ENCODE measurements around the gene MYBBP1A. TPM values are rescaled to one million over a fixed set of nuclear protein-coding genes. Genes with fewer than 3 reads are reported as not detected.

MYBBP1A gene
- total and polyA plus RNA-seq, 2 of the 13 experiments (the other 11 are each of a cell fraction or from before 2014, with no cell fraction given) = 18.6 to 54.8 TPM

DNA sequence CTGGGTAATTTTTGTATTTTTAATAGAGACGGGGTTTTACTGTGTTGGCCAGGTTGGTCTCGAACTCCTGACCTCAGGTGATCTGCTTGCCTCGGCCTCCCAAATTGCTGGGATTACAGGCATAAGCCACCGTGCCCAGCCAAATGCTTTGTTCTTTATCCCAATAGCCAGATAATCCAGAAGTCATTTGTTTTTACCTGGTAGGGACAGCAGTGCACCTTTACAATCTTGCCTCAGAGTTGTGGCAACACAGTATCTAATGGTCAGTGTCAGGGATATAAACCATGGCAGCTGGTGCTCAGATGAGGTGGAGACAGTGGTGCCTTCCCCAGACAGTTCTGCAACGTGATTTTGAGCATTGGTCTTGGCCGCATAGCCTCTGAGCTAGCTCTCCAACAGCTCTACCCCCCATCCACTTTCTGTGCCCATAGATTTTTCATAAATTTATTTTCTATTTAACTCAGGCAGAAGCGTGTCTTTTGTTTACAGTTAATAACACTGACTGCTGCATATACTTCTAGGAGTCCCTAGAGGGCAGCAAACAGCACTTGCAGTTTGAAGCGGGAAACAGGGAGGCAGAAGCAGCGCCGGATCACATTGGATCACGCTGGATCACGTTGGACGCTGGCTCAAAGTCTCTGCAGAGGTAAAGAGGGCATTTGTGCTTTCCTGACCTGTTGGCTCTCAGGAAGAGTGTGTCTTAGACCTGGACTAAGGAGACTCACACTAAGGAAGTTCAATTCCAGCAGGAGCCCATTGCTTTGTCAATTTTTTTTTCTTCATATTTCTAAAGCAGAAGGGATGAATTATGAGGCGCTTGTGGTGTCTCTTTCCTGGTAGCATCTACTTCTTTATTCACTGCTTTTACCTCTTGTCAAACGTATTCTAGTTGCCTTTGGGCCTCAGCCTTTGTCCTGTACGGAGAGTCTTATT, 10.3 kb upstream of the MYBBP1A start (continued):
- TF ChIP-seq, protein P1, sequence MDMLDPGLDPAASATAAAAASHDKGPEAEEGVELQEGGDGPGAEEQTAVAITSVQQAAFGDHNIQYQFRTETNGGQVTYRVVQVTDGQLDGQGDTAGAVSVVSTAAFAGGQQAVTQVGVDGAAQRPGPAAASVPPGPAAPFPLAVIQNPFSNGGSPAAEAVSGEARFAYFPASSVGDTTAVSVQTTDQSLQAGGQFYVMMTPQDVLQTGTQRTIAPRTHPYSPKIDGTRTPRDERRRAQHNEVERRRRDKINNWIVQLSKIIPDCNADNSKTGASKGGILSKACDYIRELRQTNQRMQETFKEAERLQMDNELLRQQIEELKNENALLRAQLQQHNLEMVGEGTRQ (IDR thresholded peaks at IDR 0.05; ENCODE audit: low read depth, low read length) = 0 out of 2 replicates have a peak, but pooled peaks have one; percentile 21
- TF ChIP-seq, protein P1 (CRISPR knock-in tag; IDR thresholded peaks at IDR 0.05; ENCODE audit: borderline replicate concordance) = 0 out of 2 replicates have a peak, but pooled peaks have one; percentile 14
- TF ChIP-seq ZNF781 (CRISPR knock-in tag; IDR thresholded peaks at IDR 0.05; ENCODE audit: borderline replicate concordance, not compliant biosample characterization) (no peak), NFYB (CRISPR knock-in tag; IDR thresholded peaks at IDR 0.05) (no peak), ARNT2 (CRISPR knock-in tag; IDR thresholded peaks at IDR 0.05; ENCODE audit: low read depth) (no peak), DNMT3B (CRISPR knock-in tag; conservative IDR thresholded peaks at IDR 0.05) (no peak), FOXK2 (IDR thresholded peaks at IDR 0.05) (no peak), ZBTB7B (CRISPR knock-in tag; IDR thresholded peaks at IDR 0.05) (no peak), ZNF737 (CRISPR knock-in tag; IDR thresholded peaks at IDR 0.05; ENCODE audit: borderline replicate concordance) (no peak), ZNF331 (CRISPR knock-in tag; IDR thresholded peaks at IDR 0.05) (no peak), EEA1 (CRISPR knock-in tag; IDR thresholded peaks at IDR 0.05; ENCODE audit: borderline replicate concordance) (no peak), JUND (CRISPR knock-in tag; IDR thresholded peaks at IDR 0.05) (no peak), SKI (IDR thresholded peaks at IDR 0.05; ENCODE audit: partially characterized antibody) (no peak), ZNF780A (CRISPR knock-in tag; IDR thresholded peaks at IDR 0.05) (no peak), ZNF549 (CRISPR knock-in tag; IDR thresholded peaks at IDR 0.05) (no peak), ETV5 (CRISPR knock-in tag; IDR thresholded peaks at IDR 0.05; ENCODE audit: borderline replicate concordance) (peak; percentile 34; the same call in 1 of the 2 replicates), MXI1 (IDR thresholded peaks at IDR 0.05; ENCODE audit: borderline replicate concordance, low read depth, low read length) (no peak)
- TF ChIP-seq, protein P2, sequence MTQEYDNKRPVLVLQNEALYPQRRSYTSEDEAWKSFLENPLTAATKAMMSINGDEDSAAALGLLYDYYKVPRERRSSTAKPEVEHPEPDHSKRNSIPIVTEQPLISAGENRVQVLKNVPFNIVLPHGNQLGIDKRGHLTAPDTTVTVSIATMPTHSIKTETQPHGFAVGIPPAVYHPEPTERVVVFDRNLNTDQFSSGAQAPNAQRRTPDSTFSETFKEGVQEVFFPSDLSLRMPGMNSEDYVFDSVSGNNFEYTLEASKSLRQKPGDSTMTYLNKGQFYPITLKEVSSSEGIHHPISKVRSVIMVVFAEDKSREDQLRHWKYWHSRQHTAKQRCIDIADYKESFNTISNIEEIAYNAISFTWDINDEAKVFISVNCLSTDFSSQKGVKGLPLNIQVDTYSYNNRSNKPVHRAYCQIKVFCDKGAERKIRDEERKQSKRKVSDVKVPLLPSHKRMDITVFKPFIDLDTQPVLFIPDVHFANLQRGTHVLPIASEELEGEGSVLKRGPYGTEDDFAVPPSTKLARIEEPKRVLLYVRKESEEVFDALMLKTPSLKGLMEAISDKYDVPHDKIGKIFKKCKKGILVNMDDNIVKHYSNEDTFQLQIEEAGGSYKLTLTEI (CRISPR knock-in tag; conservative IDR thresholded peaks at IDR 0.05) = no peak
- TF ChIP-seq, protein P3, sequence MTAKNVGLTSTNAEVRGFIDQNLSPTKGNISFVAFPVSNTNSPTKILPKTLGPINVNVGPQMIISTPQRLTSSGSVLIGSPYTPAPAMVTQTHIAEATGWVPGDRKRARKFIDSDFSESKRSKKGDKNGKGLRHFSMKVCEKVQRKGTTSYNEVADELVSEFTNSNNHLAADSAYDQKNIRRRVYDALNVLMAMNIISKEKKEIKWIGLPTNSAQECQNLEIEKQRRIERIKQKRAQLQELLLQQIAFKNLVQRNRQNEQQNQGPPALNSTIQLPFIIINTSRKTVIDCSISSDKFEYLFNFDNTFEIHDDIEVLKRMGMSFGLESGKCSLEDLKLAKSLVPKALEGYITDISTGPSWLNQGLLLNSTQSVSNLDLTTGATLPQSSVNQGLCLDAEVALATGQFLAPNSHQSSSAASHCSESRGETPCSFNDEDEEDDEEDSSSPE (CRISPR knock-in tag; IDR thresholded peaks at IDR 0.05) = peak; percentile 95
- TF ChIP-seq, protein P4, sequence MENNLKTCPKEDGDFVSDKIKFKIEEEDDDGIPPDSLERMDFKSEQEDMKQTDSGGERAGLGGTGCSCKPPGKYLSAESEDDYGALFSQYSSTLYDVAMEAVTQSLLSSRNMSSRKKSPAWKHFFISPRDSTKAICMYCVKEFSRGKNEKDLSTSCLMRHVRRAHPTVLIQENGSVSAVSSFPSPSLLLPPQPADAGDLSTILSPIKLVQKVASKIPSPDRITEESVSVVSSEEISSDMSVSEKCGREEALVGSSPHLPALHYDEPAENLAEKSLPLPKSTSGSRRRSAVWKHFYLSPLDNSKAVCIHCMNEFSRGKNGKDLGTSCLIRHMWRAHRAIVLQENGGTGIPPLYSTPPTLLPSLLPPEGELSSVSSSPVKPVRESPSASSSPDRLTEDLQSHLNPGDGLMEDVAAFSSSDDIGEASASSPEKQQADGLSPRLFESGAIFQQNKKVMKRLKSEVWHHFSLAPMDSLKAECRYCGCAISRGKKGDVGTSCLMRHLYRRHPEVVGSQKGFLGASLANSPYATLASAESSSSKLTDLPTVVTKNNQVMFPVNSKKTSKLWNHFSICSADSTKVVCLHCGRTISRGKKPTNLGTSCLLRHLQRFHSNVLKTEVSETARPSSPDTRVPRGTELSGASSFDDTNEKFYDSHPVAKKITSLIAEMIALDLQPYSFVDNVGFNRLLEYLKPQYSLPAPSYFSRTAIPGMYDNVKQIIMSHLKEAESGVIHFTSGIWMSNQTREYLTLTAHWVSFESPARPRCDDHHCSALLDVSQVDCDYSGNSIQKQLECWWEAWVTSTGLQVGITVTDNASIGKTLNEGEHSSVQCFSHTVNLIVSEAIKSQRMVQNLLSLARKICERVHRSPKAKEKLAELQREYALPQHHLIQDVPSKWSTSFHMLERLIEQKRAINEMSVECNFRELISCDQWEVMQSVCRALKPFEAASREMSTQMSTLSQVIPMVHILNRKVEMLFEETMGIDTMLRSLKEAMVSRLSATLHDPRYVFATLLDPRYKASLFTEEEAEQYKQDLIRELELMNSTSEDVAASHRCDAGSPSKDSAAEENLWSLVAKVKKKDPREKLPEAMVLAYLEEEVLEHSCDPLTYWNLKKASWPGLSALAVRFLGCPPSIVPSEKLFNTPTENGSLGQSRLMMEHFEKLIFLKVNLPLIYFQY (CRISPR knock-in tag; IDR thresholded peaks at IDR 0.05; ENCODE audit: borderline replicate concordance) = no peak; the same call in 1 of the 2 replicates
